NCI-H1694 (cell line): ENCODE data around the gene PWWP2B.

Source experiments
- DNase-seq: peaks from one replicate; lab custom pipeline; 2025; lab: John Stamatoyannopoulos, UW

Gene PWWP2B

GRCh38 chr10:132419538-132420468 is 22.8 kb downstream of the PWWP2B start:
- DNase-seq, result no peak

GRCh38 chr10:132420469-132420980 is 23.5 kb downstream of the PWWP2B start:
- no peak for DNase-seq

GRCh38 chr10:132420981-132421846 is 24.2 kb downstream of the PWWP2B start:
- DNase-seq, result no peak

GRCh38 chr10:132421847-132422751 is 25.1 kb downstream of the PWWP2B start:
- DNase-seq, result no peak

GRCh38 chr10:132422903-132423825 is 26.2 kb downstream of the PWWP2B start:
- DNase-seq, result peak; percentile 55

- no peak for DNase-seq
Measured at GRCh38 chr10:132423966-132424861, 27.2 kb downstream of the PWWP2B start.

- DNase-seq, result no peak
Measured at GRCh38 chr10:132425029-132425756, 28.2 kb downstream of the PWWP2B start.

- DNase-seq, result no peak
Measured at GRCh38 chr10:132425757-132426155, 28.8 kb downstream of the PWWP2B start.

GRCh38 chr10:132427006-132427771 is 30.2 kb downstream of the PWWP2B start:
- DNase-seq, result no peak

- no peak for DNase-seq
Measured at GRCh38 chr10:132427939-132428367, 31.0 kb downstream of the PWWP2B start.

- DNase-seq, result no peak
Measured at GRCh38 chr10:132428486-132428995, 31.5 kb downstream of the PWWP2B start.

- no peak for DNase-seq
Measured at GRCh38 chr10:132429281-132430230, 32.6 kb downstream of the PWWP2B start.

- no peak for DNase-seq
Measured at GRCh38 chr10:132430231-132430743, 33.3 kb downstream of the PWWP2B start.

GRCh38 chr10:132430861-132431271 is 33.9 kb downstream of the PWWP2B start:
- DNase-seq, result no peak

- DNase-seq, result no peak
Measured at GRCh38 chr10:132431537-132432175, 34.7 kb downstream of the PWWP2B start.

GRCh38 chr10:132432176-132432540 is 35.2 kb downstream of the PWWP2B start:
- DNase-seq, result no peak
